Skin of body (tissue), 2 donors: Measurements from ENCODE around the gene PEX1. TPM values are rescaled to one million over a fixed set of nuclear protein-coding genes. Genes with fewer than 3 reads are reported as not detected.
"Not testable (repeated sequence)": the region's sequence is repeated elsewhere in the genome, so short reads cannot be mapped to it uniquely, and the experiment has no call there.

ENCODE experiments used
- DNase-seq: peaks from one replicate; lab custom pipeline; 2025; lab: John Stamatoyannopoulos, UW
- total RNA-seq: library from RNA; depleted of rRNA; stranded (reverse); fragments of >200 nt; gene quantifications from one replicate; pipeline ENCODE4 v1.2.3, GENCODE V29; 2014

PEX1 gene
- total RNA-seq, 1 donor from 2014 or later: 29.0 TPM

- DNase-seq: no peak
These were observed 22.0 kb downstream of the PEX1 start for GRCh38 chr7:92506363-92506762.

DNA sequence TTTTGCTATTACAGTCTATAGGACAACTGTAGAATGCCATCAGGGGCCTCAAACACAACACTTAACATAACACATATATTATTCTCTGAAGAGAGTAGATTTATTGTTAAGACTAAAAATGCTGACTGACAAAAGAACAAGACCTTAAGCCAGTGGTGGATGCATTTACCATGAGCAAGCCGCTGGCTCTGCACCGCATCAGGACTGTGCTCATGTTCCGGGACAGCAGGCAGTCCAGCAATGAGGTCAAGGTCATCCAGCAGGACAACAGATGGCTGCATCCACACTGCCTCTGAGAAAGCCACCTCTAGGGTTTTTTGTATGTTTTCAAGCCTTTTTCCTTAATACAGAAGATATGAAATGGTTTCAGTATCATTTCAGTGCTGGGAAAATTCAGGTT, 23.8 kb downstream of the PEX1 start:
- DNase-seq: no peak

GRCh38 chr7:92503767-92504166, 24.6 kb downstream of the PEX1 start:
- no peak for DNase-seq

GRCh38 chr7:92498557-92498956, 29.8 kb downstream of the PEX1 start:
- no peak for DNase-seq

GRCh38 chr7:92496876-92497275, 31.4 kb downstream of the PEX1 start:
- DNase-seq: no peak

DNA sequence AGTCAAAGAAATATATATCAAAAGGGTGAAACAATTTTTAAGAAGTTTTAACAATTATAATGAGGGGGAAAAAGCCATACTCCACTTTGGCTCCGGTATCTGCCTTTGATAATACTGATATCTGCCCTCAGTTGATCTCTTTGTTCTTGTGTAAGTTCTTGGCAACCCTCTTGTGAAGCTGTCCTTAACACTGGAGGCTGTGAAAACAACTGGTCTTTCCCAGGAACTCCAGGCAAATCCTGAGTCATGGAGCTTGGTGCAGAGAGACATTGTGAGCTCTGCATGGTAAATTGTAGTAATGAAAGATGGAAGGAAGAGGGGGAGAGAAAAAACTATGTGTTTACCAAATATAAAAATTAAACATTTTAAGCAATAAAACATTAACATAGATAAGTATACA, 38.7 kb downstream of the PEX1 start:
- no peak for DNase-seq

DNA sequence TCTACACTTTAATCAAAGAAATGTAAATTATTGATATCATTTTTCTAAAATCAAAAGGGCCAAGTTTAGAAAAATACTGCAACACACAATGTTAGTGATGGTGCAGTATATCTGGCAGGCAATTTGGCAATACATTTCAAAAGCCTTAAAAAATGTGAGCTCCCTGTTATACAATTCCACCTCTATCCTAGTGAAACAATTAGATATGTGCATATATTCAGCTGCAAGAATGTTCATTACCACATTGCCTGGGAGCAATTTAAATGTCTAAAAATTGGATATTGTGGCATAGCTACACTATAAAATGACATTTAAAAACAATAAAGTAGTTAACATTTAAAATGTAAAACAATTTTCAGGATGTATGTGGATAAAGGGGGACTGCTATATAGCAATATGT, 40.5 kb downstream of the PEX1 start:
- DNase-seq: no peak

- DNase-seq: no peak
These were observed 42.3 kb downstream of the PEX1 start for GRCh38 chr7:92485974-92486373.

- DNase-seq: no peak
These were observed 42.9 kb downstream of the PEX1 start for GRCh38 chr7:92485267-92485892.

DNA sequence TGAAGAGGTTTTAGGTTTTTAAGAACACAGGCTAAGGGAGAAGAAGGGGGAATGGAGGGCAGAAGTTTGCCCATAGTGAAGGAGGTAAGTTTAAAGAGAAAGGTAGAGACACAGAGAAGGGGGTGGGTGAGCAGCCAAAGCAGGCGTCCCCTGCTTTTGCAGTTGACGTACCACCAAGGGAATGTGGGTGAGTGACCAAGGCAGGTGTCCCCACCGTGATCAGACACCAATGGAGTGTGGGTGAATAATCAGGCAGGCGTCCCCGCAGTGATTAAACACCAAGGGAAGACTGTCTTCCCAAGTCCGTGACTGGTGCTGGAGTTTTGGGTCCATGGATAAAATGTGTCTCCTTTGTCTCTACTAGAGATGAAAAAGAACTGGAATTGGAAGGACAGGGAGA, 44.1 kb downstream of the PEX1 start:
- DNase-seq: not testable (repeated sequence)

DNA sequence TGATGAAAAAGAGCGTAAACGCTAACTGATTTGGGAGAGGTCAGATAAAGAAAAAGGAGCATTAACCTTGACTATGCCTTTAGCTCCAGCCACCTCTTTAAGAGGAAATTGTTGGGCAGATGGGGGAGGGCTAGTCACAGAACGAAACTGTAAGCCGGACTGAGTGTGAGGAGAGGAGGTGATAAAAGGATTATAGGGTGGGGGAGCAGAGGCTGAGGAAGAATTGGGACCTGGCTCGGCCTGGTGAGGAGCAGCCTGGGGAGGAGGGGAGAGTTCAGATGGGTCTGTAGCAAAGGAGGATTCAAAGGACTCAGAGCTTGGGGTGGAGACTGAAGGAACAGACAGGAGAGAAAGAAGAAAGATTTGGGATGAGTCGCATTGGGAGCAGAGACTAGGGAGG, 44.7 kb downstream of the PEX1 start:
- not testable (repeated sequence) for DNase-seq

DNA sequence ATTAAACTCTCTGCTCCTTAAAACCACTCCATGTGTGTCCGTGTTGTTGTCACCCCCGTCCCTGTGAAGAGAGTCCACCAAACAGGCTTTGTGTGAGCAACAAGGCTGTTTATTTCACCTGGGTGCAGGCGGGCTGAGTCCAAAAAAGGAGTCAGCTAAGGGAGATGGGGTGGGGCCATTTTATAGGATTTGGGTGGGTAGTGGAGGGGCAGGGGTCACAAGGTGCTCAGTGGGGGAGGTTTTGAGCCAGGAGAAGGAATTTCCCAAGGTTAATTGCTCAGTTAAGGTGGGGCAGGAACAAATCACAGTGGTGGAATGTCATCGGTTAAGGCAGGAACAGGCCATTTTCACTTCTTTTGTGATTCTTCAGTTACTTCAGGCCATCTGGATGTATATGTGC, 49.2 kb downstream of the PEX1 start:
- not testable (repeated sequence) for DNase-seq

GRCh38 chr7:92478711-92479110, 49.6 kb downstream of the PEX1 start:
- no peak for DNase-seq

GRCh38 chr7:92478095-92478494, 50.2 kb downstream of the PEX1 start:
- no peak for DNase-seq

DNA sequence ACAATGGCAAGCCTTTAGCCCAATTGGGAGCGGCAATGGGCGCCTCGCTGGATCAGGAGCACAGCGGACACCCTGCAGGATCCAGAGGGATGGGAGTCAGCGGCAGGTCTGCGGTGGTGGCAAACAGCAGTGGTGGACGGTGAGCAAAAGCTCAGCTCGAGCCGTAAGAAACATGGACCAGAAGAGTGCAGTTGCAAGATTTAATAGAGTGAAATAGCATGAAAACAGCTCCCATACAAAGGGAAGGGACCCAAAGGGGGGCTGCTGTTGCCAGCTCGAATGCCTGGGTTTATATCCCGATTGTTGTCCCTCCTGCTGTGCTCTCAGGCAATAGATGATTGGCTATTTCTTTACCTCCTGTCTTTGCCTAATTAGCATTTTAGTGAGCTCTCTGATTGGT, 50.6 kb downstream of the PEX1 start, which contains the start of gene ERVW-1:
Gene ERVW-1 (minus strand): TSS at position 266 of the 400 bp plus-strand sequence. CDS start 7,565 bp downstream, outside the sequence.
- DNase-seq: not testable (repeated sequence)

GRCh38 chr7:92475851-92476590, 52.3 kb downstream of the PEX1 start:
- DNase-seq: not testable (repeated sequence)

- not testable (repeated sequence) for DNase-seq
These were observed 53.0 kb downstream of the PEX1 start for GRCh38 chr7:92475261-92475770.

- DNase-seq: not testable (repeated sequence)
These were observed 54.3 kb downstream of the PEX1 start for GRCh38 chr7:92473989-92474388.

- DNase-seq: not testable (repeated sequence)
These were observed 59.7 kb downstream of the PEX1 start for GRCh38 chr7:92468589-92468988.

- no peak for DNase-seq
These were observed 61.6 kb downstream of the PEX1 start for GRCh38 chr7:92466682-92467081.

DNA sequence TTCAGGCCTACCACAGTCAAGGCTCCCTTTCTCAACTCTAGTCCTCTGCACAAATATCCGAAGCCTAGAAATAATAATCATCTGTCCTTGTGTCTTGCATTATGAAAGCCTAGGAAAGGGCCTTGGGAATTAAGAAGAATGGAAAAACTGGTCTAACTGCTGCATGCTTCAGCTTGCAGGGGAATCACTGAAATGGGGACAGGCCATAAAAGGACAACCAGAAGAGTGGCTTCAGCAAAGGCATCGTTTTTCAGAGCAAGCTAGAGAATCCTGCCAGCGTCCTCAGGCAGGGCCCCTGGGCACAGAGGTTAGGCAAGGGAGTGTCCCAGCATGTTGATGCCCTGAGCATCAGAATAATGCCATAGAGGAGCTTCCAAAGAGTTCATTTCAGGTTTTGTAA, 63.8 kb downstream of the PEX1 start:
- DNase-seq: no peak

DNA sequence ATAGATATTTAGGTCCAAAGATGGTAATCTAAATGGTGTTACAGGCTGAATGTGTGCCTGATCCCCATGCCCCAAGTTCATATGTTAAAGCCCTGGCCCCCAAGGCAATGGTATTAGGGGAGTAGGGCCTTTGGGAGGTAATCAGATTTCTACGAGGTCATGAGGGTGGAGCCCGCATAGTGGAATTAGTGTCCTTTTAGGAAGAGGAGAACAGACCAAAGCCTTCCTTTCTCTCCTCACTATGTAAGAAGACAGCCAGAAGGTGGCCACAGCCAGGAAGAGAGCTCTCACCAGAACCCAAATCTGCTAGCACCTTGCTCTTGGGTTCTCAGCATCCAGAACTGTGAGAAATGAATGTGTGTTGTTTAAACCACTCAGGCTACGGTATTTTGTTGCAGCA, 65.8 kb downstream of the PEX1 start:
- DNase-seq: no peak
